ENCODE data around the gene CEP78.

GRCh38 chr9:78324068-78324650, 88.3 kb downstream of the CEP78 start:
- no peak for TF ChIP-seq CTCF (conservative IDR thresholded peaks at IDR 0.05; ENCODE audit: low read length)
- no peak for TF ChIP-seq EZH2phosphoT487 (IDR thresholded peaks at IDR 0.05; ENCODE audit: borderline replicate concordance)

All from Loucy (cell line).